ENCODE measurements around the gene CASP8. TPM values are rescaled to one million over a fixed set of nuclear protein-coding genes. Genes with fewer than 3 reads are reported as not detected.

Gene CASP8
- total and polyA plus RNA-seq, 9 of the 15 experiments (the other 6 are each of a cell fraction or from before 2014, with no cell fraction given): 10.2 to 31.4 (median 19.4) TPM

GRCh38 chr2:201261471-201261870, 1.1 kb downstream of the CASP8 start:
- ChIA-PET POLR2A (no interaction called here), CTCF (ENCODE audit: low intra/inter-chr PET ratio) (no interaction called here)
- no peak for TF ChIP-seq FOXP4 (CRISPR knock-in tag; IDR thresholded peaks at IDR 0.05; ENCODE audit: borderline replicate concordance)
- no peak for TF ChIP-seq CHCHD3 (CRISPR knock-in tag; IDR thresholded peaks at IDR 0.05)
- no peak for TF ChIP-seq ZSCAN32 (CRISPR knock-in tag; IDR thresholded peaks at IDR 0.05)
- TF ChIP-seq CXXC5 (CRISPR knock-in tag; IDR thresholded peaks at IDR 0.05): no peak
- TF ChIP-seq DPF2 (IDR thresholded peaks at IDR 0.05): no peak
- whole genome bisulfite sequencing (ENCODE audit: insufficient coverage, low coverage, missing lambda C conversion rate): 44% methylated on average over 9 of the region's 9 CpGs
- no peak for DNase-seq (ENCODE audit: extremely low read depth in 1 of 4, low spot score in 3 of 4)
- ATAC-seq: no peak
- Histone ChIP-seq H3K27me3 (ENCODE audit: control insufficient read depth in 2 of 2, insufficient read depth in 2 of 2, low read length in 2 of 2) (no peaks in the 10 kb centered on the region), H3K4me2 (ENCODE audit: insufficient read depth, low read length) (peak overlapping the region; percentile 67), H3K9ac (ENCODE audit: insufficient read depth in 1 of 2, low read depth in 2 of 2, low read length in 2 of 2) (peak overlapping the region in 1 of 2 experiments; percentile 87; a peak in 1 of 4 replicates), H4K20me1 (replicated peaks; ENCODE audit: control insufficient read depth, insufficient read depth, low read length) (no peaks in the 10 kb centered on the region), H2AFZ (ENCODE audit: low read depth, low read length) (no peak overlapping the region), H3K79me2 (ENCODE audit: control insufficient read depth, insufficient read depth, low read length) (peaks cover 68% of the 10 kb centered on the region), H3K4me1 (replicated peaks in 1 of 2; ENCODE audit: control insufficient read depth in 2 of 2, insufficient read depth in 2 of 2, low read length in 2 of 2) (peaks cover 17 to 26% of the 10 kb centered on the region in 2 experiments), H3K27ac (ENCODE audit: extremely low read depth, low read depth, low read length) (no peak overlapping the region), H3K4me3 (peak overlapping the region; percentile 30), H3K9me1 (ENCODE audit: control insufficient read depth, insufficient read depth, low read length) (no peaks in the 10 kb centered on the region), H3K9me3 (replicated peaks; ENCODE audit: control insufficient read depth, insufficient read depth, low read depth, low read length) (no peaks in the 10 kb centered on the region), H3K36me3 (ENCODE audit: control insufficient read depth, insufficient read depth, low read length) (no peaks in the 10 kb centered on the region)
- FAIRE-seq: no peak
- intact Hi-C loops (cut with micrococcal nuclease): no loop called here
- no TSS peak for BruUV-seq (replicated peaks)
- in situ Hi-C loops (cut with MboI): no loop called here
